Measurements from ENCODE around the gene KATNB1. TPM values are rescaled to one million over a fixed set of nuclear protein-coding genes. Genes with fewer than 3 reads are reported as not detected.

Gene KATNB1
- total RNA-seq, 1 experiment from 2014 or later, result 32.2 TPM

- no peak overlapping the region for H3K9ac ChIP-seq (ENCODE audit: low read length)
- H4K20me1 ChIP-seq (ENCODE audit: insufficient read depth), result no peaks in the 10 kb centered on the region
- no peaks in the 10 kb centered on the region for H3K4me1 ChIP-seq (ENCODE audit: control insufficient read depth in 1 of 2, insufficient read depth in 2 of 2, low read length in 2 of 2)
- no peak overlapping the region for H3K4me2 ChIP-seq (ENCODE audit: low read length)
- ATAC-seq (peak; percentile 35), DNase-seq (ENCODE audit: low read depth, low spot score) (no peak)
- H3K79me2 ChIP-seq (ENCODE audit: insufficient read depth, low read length), result no peaks in the 10 kb centered on the region
- ChIA-PET RAD21 (ENCODE audit: low non-redundant PET in 1 of 2, low total read pairs in 2 of 2, uncharacterized antibody in 2 of 2, unreplicated experiment in 2 of 2) (no interaction called here), CTCF (interaction anchor here (0.8 to 1.3 kb wide), 6 partner anchors 9 to 147 kb away, joined by 3 to 6 read pairs (median 5); partner anchors contain the start of gene KATNB1), POLR2A (interaction anchor here (1.1 kb wide), 1 partner anchor 12 kb away, joined by 7 read pairs; the partner anchor contains the start of gene KATNB1)
- no peaks in the 10 kb centered on the region for H3K9me2 ChIP-seq (ENCODE audit: insufficient read depth)
- TF ChIP-seq ZNF274 (IDR thresholded peaks at IDR 0.05; ENCODE audit: low read depth, low read length) (no peak), CEBPB (IDR thresholded peaks at IDR 0.05; ENCODE audit: low read depth) (no peak), RAD21 (IDR thresholded peaks at IDR 0.05; ENCODE audit: low read depth) (peak; percentile 65), CTCF (IDR thresholded peaks at IDR 0.05 in 2 of 3, conservative IDR thresholded peaks at IDR 0.05 in 1 of 3; ENCODE audit: borderline replicate concordance in 1 of 3, insufficient read depth in 1 of 3, low read depth in 2 of 3, low read length in 2 of 3) (peak; percentile 29 to 37 (median 31); a peak in 3 of 6 replicates), EGR1 (IDR thresholded peaks at IDR 0.05; ENCODE audit: low read depth) (no peak)
- no peak overlapping the region for H3K27ac ChIP-seq (ENCODE audit: low read depth, low read length)
- no peaks in the 10 kb centered on the region for H3K36me3 ChIP-seq (ENCODE audit: control insufficient read depth in 1 of 2, insufficient read depth in 2 of 2, low read length in 2 of 2)
- no peaks in the 10 kb centered on the region for H3K27me3 ChIP-seq (ENCODE audit: insufficient read depth, low read length)
- no peaks in the 10 kb centered on the region for H3K9me3 ChIP-seq (ENCODE audit: control insufficient read depth in 1 of 2, insufficient read depth in 1 of 2, low read depth in 1 of 2, low read length in 2 of 2)
- no peak overlapping the region for H3K4me3 ChIP-seq (replicated peaks in 1 of 2; ENCODE audit: low read depth in 1 of 2, low read length in 2 of 2)
- intact Hi-C loops (cut with micrococcal nuclease), result loop anchor here (10.0 kb wide), 1 partner anchor 282 kb away; the partner anchor contains the start of genes USB1 and ZNF319
- no peak overlapping the region for H2AFZ ChIP-seq (ENCODE audit: low read depth, low read length, poor library complexity, severe bottlenecking)
- BruUV-seq (replicated peaks), result no TSS peak
Measured at GRCh38 chr16:57723170-57723569, 12.4 kb upstream of the KATNB1 start.

DNA sequence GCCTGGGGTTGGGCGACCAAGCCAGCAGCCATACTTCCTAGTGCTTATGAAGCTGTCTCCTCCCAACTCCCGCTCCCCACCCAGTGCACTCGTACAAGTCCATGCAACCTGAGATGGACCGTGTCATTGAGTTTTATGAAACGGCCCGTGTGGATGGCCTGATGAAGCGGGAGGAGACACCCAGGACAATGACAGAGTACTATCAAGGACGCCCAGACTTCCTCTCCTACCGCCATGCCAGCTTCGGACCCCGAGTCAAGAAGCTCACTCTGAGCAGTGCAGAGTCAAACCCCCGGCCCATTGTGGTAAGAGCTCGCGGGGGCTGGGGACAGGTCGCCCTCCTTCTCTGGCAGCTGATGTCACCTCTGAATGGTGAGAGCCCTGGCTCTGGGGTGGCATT is 11.0 kb upstream of the KATNB1 start:
- Histone ChIP-seq H4K20me1 (ENCODE audit: insufficient read depth) (no peaks in the 10 kb centered on the region), H3K4me1 (ENCODE audit: control insufficient read depth in 1 of 2, insufficient read depth in 2 of 2, low read length in 2 of 2) (no peaks in the 10 kb centered on the region), H3K36me3 (ENCODE audit: control insufficient read depth in 1 of 2, insufficient read depth in 2 of 2, low read length in 2 of 2) (no peaks in the 10 kb centered on the region), H3K9ac (ENCODE audit: low read length) (no peak overlapping the region), H3K27me3 (ENCODE audit: insufficient read depth, low read length) (no peaks in the 10 kb centered on the region), H3K4me2 (ENCODE audit: low read length) (no peak overlapping the region), H3K9me3 (ENCODE audit: control insufficient read depth in 1 of 2, insufficient read depth in 1 of 2, low read depth in 1 of 2, low read length in 2 of 2) (no peaks in the 10 kb centered on the region), H2AFZ (ENCODE audit: low read depth, low read length, poor library complexity, severe bottlenecking) (no peak overlapping the region), H3K9me2 (ENCODE audit: insufficient read depth) (no peaks in the 10 kb centered on the region), H3K79me2 (ENCODE audit: insufficient read depth, low read length) (no peaks in the 10 kb centered on the region), H3K27ac (ENCODE audit: low read depth, low read length) (no peak overlapping the region), H3K4me3 (replicated peaks in 1 of 2; ENCODE audit: low read depth in 1 of 2, low read length in 2 of 2) (no peak overlapping the region)
- ChIA-PET POLR2A (interaction anchor here (1.1 kb wide), 1 partner anchor 11 kb away, joined by 3 read pairs; the partner anchor contains the start of gene KATNB1), CTCF (no interaction called here), RAD21 (ENCODE audit: low non-redundant PET in 1 of 2, low total read pairs in 2 of 2, uncharacterized antibody in 2 of 2, unreplicated experiment in 2 of 2) (no interaction called here)
- intact Hi-C loops (cut with micrococcal nuclease), result loop anchor here (10.0 kb wide), 1 partner anchor 280 kb away; the partner anchor contains the start of genes USB1 and ZNF319
- DNase-seq (ENCODE audit: low read depth, low spot score), result no peak
- no TSS peak for BruUV-seq (replicated peaks)
- ATAC-seq, result no peak
- TF ChIP-seq EGR1 (IDR thresholded peaks at IDR 0.05; ENCODE audit: low read depth) (no peak), YY1 (IDR thresholded peaks at IDR 0.05; ENCODE audit: extremely low read depth, insufficient replicate concordance, low read depth, low read length) (no peak), POLR2AphosphoS5 (IDR thresholded peaks at IDR 0.05; ENCODE audit: low read depth, low read length) (no peak), SRF (IDR thresholded peaks at IDR 0.05; ENCODE audit: low read depth) (no peak), CTCF (IDR thresholded peaks at IDR 0.05 in 2 of 3, conservative IDR thresholded peaks at IDR 0.05 in 1 of 3; ENCODE audit: borderline replicate concordance in 1 of 3, insufficient read depth in 1 of 3, low read depth in 2 of 3, low read length in 2 of 3) (no peak), ZNF274 (IDR thresholded peaks at IDR 0.05; ENCODE audit: low read depth, low read length) (no peak), FOSL1 (IDR thresholded peaks at IDR 0.05; ENCODE audit: low read depth) (no peak), CBX3 (IDR thresholded peaks at IDR 0.05; ENCODE audit: low read depth) (no peak), JUND (IDR thresholded peaks at IDR 0.05) (no peak), SIN3A (IDR thresholded peaks at IDR 0.05; ENCODE audit: low read depth) (no peak), ZFX (IDR thresholded peaks at IDR 0.05) (no peak), CEBPB (IDR thresholded peaks at IDR 0.05; ENCODE audit: low read depth) (no peak)
- TF ChIP-seq, protein P1, sequence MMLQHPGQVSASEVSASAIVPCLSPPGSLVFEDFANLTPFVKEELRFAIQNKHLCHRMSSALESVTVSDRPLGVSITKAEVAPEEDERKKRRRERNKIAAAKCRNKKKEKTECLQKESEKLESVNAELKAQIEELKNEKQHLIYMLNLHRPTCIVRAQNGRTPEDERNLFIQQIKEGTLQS (IDR thresholded peaks at IDR 0.05), result no peak
